ENCODE measurements around the gene ABLIM2.

Gene ABLIM2

DNA sequence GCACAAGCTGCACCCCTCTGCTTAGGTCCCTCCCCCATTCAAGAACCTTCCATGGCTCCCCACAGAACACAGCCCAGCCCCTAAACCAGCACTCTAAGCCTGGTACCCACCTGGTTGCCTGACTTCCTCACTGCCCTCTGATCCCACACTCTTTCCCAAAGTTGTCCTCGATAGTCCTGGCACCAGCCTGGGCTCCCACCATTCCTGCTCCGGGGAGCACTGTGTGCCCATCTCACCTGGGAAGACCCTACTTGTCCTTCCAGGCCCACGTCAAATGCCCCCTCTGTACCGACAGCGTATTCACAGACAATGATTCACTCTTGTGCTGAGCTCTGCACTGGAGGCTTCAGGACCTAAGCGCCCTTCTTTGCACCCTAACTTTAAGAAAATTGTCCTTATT lies 40.1 kb downstream of the ABLIM2 start:
- DNase-seq, result no peak
- Histone ChIP-seq H3K9me2 (replicated peaks; ENCODE audit: insufficient read depth, low read length) (no peaks in the 10 kb centered on the region), H3K27me3 (replicated peaks; ENCODE audit: insufficient read depth, low read length) (peaks cover 97% of the 10 kb centered on the region), H3K9ac (ENCODE audit: low read length) (no peak overlapping the region), H3K79me2 (ENCODE audit: low read length) (no peaks in the 10 kb centered on the region), H3K4me3 (ENCODE audit: low read length) (no peak overlapping the region), H3K9me3 (replicated peaks; ENCODE audit: insufficient read depth, low read length) (no peaks in the 10 kb centered on the region), H2AFZ (ENCODE audit: low read length) (no peak overlapping the region), H3K4me1 (ENCODE audit: low read length) (no peaks in the 10 kb centered on the region), H3K36me3 (replicated peaks; ENCODE audit: insufficient read depth, low read length) (no peaks in the 10 kb centered on the region), H3K27ac (ENCODE audit: low read length) (no peak overlapping the region), H3F3A (ENCODE audit: insufficient read depth, low read length) (no peaks in the 10 kb centered on the region), H3K4me2 (ENCODE audit: low read depth, low read length) (no peak overlapping the region), H4K20me1 (ENCODE audit: insufficient read depth, low read length) (no peaks in the 10 kb centered on the region)
- TF ChIP-seq, protein P1, sequence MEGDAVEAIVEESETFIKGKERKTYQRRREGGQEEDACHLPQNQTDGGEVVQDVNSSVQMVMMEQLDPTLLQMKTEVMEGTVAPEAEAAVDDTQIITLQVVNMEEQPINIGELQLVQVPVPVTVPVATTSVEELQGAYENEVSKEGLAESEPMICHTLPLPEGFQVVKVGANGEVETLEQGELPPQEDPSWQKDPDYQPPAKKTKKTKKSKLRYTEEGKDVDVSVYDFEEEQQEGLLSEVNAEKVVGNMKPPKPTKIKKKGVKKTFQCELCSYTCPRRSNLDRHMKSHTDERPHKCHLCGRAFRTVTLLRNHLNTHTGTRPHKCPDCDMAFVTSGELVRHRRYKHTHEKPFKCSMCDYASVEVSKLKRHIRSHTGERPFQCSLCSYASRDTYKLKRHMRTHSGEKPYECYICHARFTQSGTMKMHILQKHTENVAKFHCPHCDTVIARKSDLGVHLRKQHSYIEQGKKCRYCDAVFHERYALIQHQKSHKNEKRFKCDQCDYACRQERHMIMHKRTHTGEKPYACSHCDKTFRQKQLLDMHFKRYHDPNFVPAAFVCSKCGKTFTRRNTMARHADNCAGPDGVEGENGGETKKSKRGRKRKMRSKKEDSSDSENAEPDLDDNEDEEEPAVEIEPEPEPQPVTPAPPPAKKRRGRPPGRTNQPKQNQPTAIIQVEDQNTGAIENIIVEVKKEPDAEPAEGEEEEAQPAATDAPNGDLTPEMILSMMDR (IDR thresholded peaks at IDR 0.05; ENCODE audit: low read length), result no peak
- TF ChIP-seq EZH2 (optimal IDR thresholded peaks at IDR 0.05; ENCODE audit: low read depth, low read length) (no peak), EZH2phosphoT487 (IDR thresholded peaks at IDR 0.05; ENCODE audit: low read length) (no peak)

DNA sequence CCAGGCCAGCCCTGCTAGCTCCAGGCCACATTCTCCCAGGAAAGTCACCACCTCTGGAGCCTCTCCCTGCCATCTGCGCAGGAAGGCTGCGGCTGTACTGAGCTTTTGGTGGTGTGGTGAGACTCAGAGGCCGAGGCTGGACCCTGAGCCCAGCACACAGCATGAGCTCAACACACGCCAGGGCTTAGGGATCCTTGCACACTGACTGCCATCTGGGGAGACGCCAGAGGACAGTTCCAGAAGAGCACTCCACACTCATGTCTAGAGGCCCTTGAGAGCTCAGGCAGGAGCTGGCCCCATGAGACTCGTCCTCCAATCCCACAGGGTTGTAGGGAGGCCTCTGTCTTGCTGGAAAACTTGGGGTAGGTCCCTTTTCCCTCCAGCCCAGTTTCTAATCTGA lies 40.6 kb downstream of the ABLIM2 start:
- H3K79me2 ChIP-seq (ENCODE audit: low read length), result no peaks in the 10 kb centered on the region
- TF ChIP-seq EZH2 (optimal IDR thresholded peaks at IDR 0.05; ENCODE audit: low read depth, low read length) (no peak), EZH2phosphoT487 (IDR thresholded peaks at IDR 0.05; ENCODE audit: low read length) (no peak)
- TF ChIP-seq, protein P1 (IDR thresholded peaks at IDR 0.05; ENCODE audit: low read length), result no peak
- peaks cover 97% of the 10 kb centered on the region for H3K27me3 ChIP-seq (replicated peaks; ENCODE audit: insufficient read depth, low read length)
- H2AFZ ChIP-seq (ENCODE audit: low read length), result no peak overlapping the region
- no peaks in the 10 kb centered on the region for H4K20me1 ChIP-seq (ENCODE audit: insufficient read depth, low read length)
- H3K27ac ChIP-seq (ENCODE audit: low read length), result no peak overlapping the region
- no peaks in the 10 kb centered on the region for H3K9me2 ChIP-seq (replicated peaks; ENCODE audit: insufficient read depth, low read length)
- no peaks in the 10 kb centered on the region for H3K36me3 ChIP-seq (replicated peaks; ENCODE audit: insufficient read depth, low read length)
- H3K9ac ChIP-seq (ENCODE audit: low read length), result no peak overlapping the region
- no peaks in the 10 kb centered on the region for H3K9me3 ChIP-seq (replicated peaks; ENCODE audit: insufficient read depth, low read length)
- H3K4me3 ChIP-seq (ENCODE audit: low read length), result no peak overlapping the region
- H3F3A ChIP-seq (ENCODE audit: insufficient read depth, low read length), result no peaks in the 10 kb centered on the region
- no peaks in the 10 kb centered on the region for H3K4me1 ChIP-seq (ENCODE audit: low read length)
- no peak overlapping the region for H3K4me2 ChIP-seq (ENCODE audit: low read depth, low read length)
- no peak for DNase-seq

DNA sequence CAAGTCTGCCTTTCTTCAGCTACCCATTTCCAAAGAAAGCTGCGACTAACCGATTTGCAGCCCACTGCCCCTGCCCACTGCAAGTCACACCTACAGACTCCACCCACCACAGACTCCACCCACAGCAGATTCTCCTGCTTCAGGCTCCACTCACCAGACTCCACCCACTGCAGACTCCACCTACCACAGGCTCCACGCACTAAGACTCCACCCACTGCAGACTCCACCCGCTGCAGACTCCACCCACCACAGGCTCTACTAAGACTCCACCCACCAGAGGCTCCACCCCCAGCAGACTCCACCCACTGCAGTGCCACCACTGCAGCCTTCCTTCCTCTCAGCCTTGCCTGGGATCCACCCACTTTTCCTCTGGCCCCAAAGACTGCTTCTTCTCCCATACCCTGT lies 41.3 kb downstream of the ABLIM2 start:
- Histone ChIP-seq H3K27ac (ENCODE audit: low read length) (no peak overlapping the region), H3K27me3 (replicated peaks; ENCODE audit: insufficient read depth, low read length) (peaks cover 97% of the 10 kb centered on the region), H3K9ac (ENCODE audit: low read length) (no peak overlapping the region), H3K4me3 (ENCODE audit: low read length) (no peak overlapping the region), H3K4me2 (ENCODE audit: low read depth, low read length) (no peak overlapping the region), H3K4me1 (ENCODE audit: low read length) (no peaks in the 10 kb centered on the region), H3K36me3 (replicated peaks; ENCODE audit: insufficient read depth, low read length) (no peaks in the 10 kb centered on the region), H2AFZ (ENCODE audit: low read length) (no peak overlapping the region), H4K20me1 (ENCODE audit: insufficient read depth, low read length) (no peaks in the 10 kb centered on the region), H3K79me2 (ENCODE audit: low read length) (no peaks in the 10 kb centered on the region), H3F3A (ENCODE audit: insufficient read depth, low read length) (no peaks in the 10 kb centered on the region), H3K9me2 (replicated peaks; ENCODE audit: insufficient read depth, low read length) (no peaks in the 10 kb centered on the region), H3K9me3 (replicated peaks; ENCODE audit: insufficient read depth, low read length) (no peaks in the 10 kb centered on the region)
- TF ChIP-seq EZH2phosphoT487 (IDR thresholded peaks at IDR 0.05; ENCODE audit: low read length) (no peak), EZH2 (optimal IDR thresholded peaks at IDR 0.05; ENCODE audit: low read depth, low read length) (no peak)
- TF ChIP-seq, protein P1 (IDR thresholded peaks at IDR 0.05; ENCODE audit: low read length), result no peak
- DNase-seq, result peak; percentile 21
